Endothelial cell of umbilical vein (primary cell): ENCODE results near the gene DNAJC18. TPM values are rescaled to one million over a fixed set of nuclear protein-coding genes. Genes with fewer than 3 reads are reported as not detected.

Experiments used
- BruUV-seq: library from RNA; stranded (reverse); fragments of 400-500 nt; replicated peaks from 2 replicates; lab custom pipeline; 2021; lab: Mats Ljungman, UMichigan
- CTCF ChIA-PET: fragments of 300-600, 350-600 bp; sonication (Branson Sonifier 250); formaldehyde crosslinking; loops from one replicate; lab custom pipeline; 2021; ENCODE audit warnings: antibody characterized with exemption, inconsistent platforms; lab: Charles Lee
- POLR2A ChIA-PET: fragments of 300-600, 350-600 bp; sonication (Branson Sonifier 250); formaldehyde crosslinking; loops from one replicate; lab custom pipeline; 2021; ENCODE audit warnings: antibody characterized with exemption, inconsistent platforms; lab: Charles Lee
- DNase-seq: peaks from one replicate; pipeline ENCODE4 v3.0.0-alpha.2; 2011; ENCODE audit warnings: low read depth, low spot score
- FAIRE-seq: peaks from 2 replicates; lab custom pipeline; 2011; peaks lifted over from hg19 to GRCh38; lab: Jason Lieb, UNC
- H2AFZ ChIP-seq: 2 replicates; pipeline ENCODE4 v1.6.0; 2012; ENCODE audit warnings: low read depth, low read length, control low read depth, inconsistent platforms
- H3K27ac ChIP-seq: 2 replicates; pipeline ENCODE4 v1.5.1; 2011; ENCODE audit warnings: low read depth, mild to moderate bottlenecking, control low read depth, low read length, moderate library complexity; ENCODE audit not compliant: insufficient read depth
- H3K27me3 ChIP-seq, 2 experiments: 2 replicates each; pipeline versions ENCODE4 v1.6.0 to v1.6.1; 2011; ENCODE audit warnings: low read length in 2 of 2, mixed read lengths in 1 of 2; ENCODE audit not compliant: control insufficient read depth in 2 of 2, insufficient read depth in 2 of 2
- H3K36me3 ChIP-seq, 2 experiments: 2 replicates in 1 of 2; 3 replicates in 1 of 2; pipeline ENCODE4 v1.5.1; 2011; ENCODE audit warnings: low read length in 2 of 2, mild to moderate bottlenecking in 1 of 2, moderate library complexity in 1 of 2; ENCODE audit not compliant: control insufficient read depth in 2 of 2, insufficient read depth in 2 of 2; ENCODE audit errors: extremely low read depth in 1 of 2
- H3K4me1 ChIP-seq: 3 replicates; pipeline ENCODE4 v1.5.1; 2011; ENCODE audit warnings: mild to moderate bottlenecking, low read length; ENCODE audit not compliant: control insufficient read depth, insufficient read depth; ENCODE audit errors: extremely low read depth
- H3K4me2 ChIP-seq: 2 replicates; pipeline ENCODE4 v1.6.1; 2011; ENCODE audit warnings: low read length, control low read depth, mixed read lengths; ENCODE audit not compliant: insufficient read depth
- H3K4me3 ChIP-seq, 3 experiments: fragments of 200-600 bp in 1 of 3; sonication (generic), shearing (Covaris generic) in 1 of 3; replicated peaks in 1 of 3; 2 replicates each; pipeline ENCODE4 v1.5.1; 2011 to 2016; ENCODE audit warnings: control low read depth in 3 of 3, low read length in 3 of 3, mild to moderate bottlenecking in 2 of 3, inconsistent platforms in 1 of 3, low read depth in 1 of 3, moderate library complexity in 1 of 3; ENCODE audit not compliant: insufficient read depth in 1 of 3
- H3K79me2 ChIP-seq: 2 replicates; pipeline ENCODE4 v1.6.0; 2012; ENCODE audit warnings: low read length, inconsistent platforms; ENCODE audit not compliant: control insufficient read depth, insufficient read depth
- H3K9ac ChIP-seq: replicated peaks from 2 replicates; pipeline ENCODE3; 2011; ENCODE audit warnings: low read length, control low read depth; ENCODE audit not compliant: insufficient read depth; ENCODE audit errors: extremely low read depth
- H3K9me1 ChIP-seq: replicated peaks from 3 replicates; pipeline ENCODE4 v1.6.0; 2011; ENCODE audit warnings: mild to moderate bottlenecking, low read length; ENCODE audit not compliant: control insufficient read depth, insufficient read depth; ENCODE audit errors: extremely low read depth
- H3K9me3 ChIP-seq: replicated peaks from 2 replicates; pipeline ENCODE4 v1.5.1; 2012; ENCODE audit warnings: low read length, inconsistent platforms; ENCODE audit not compliant: control insufficient read depth, insufficient read depth
- H4K20me1 ChIP-seq: replicated peaks from 2 replicates; pipeline ENCODE3; 2011; ENCODE audit warnings: mild to moderate bottlenecking, low read length; ENCODE audit not compliant: control insufficient read depth, insufficient read depth; ENCODE audit errors: extremely low read depth
- EZH2 ChIP-seq: IDR thresholded peaks from 2 replicates; pipeline ENCODE4 v1.6.1; 2012; ENCODE audit warnings: borderline replicate concordance, low read depth, mild to moderate bottlenecking, moderate library complexity, low read length, inconsistent platforms; ENCODE audit not compliant: severe bottlenecking
- FOS ChIP-seq: IDR thresholded peaks from 2 replicates; pipeline ENCODE4 v1.6.1; 2011; ENCODE audit warnings: mild to moderate bottlenecking, low read length, moderate library complexity, borderline replicate concordance; ENCODE audit not compliant: insufficient read depth
- JUN ChIP-seq: IDR thresholded peaks from 2 replicates; pipeline ENCODE4 v1.6.1; 2011; ENCODE audit warnings: borderline replicate concordance, low read depth; ENCODE audit not compliant: insufficient read length, insufficient read depth
- MYC ChIP-seq: IDR thresholded peaks from one replicate; pipeline ENCODE4 v1.6.1; 2011; ENCODE audit warnings: mild to moderate bottlenecking, low read depth, low read length
- POLR2A ChIP-seq: IDR thresholded peaks from 2 replicates; pipeline ENCODE4 v1.6.1; 2012; ENCODE audit warnings: low read depth, mild to moderate bottlenecking, control low read depth, low read length
- POLR2AphosphoS5 ChIP-seq: IDR thresholded peaks from 2 replicates; pipeline ENCODE4 v1.6.1; 2012; ENCODE audit warnings: low read depth, mild to moderate bottlenecking, control low read depth, low read length, moderate library complexity; ENCODE audit not compliant: insufficient read depth
- dilution Hi-C: fragments of 300-500 bp; cut with MboI; formaldehyde crosslinking; loops from one replicate; pipeline ENCODE4 v1.15.0; 2019; ENCODE audit warnings: low sequenced_read_pairs; ENCODE audit not compliant: extremely low pct_ligation_motif_present
- intact Hi-C: fragments of 100-400 bp; cut with micrococcal nuclease; formaldehyde crosslinking; loops from one replicate; pipeline ENCODE4 v1.10.0; 2022
- polyA plus RNA-seq, 4 experiments: library from polyadenylated mRNA; depleted of rRNA in 3 of 4; stranded (reverse) in 3 of 4; unstranded in 1 of 4; fragments of >200 nt; gene quantifications; 2 replicates each; pipeline versions ENCODE4 v1.2.1 to v1.2.3, GENCODE V29; 2011 to 2012; ENCODE audit warnings: missing spikeins in 1 of 4
- total RNA-seq: library from RNA; stranded (reverse); gene quantifications from 2 replicates; pipeline ENCODE4 v1.2.3, GENCODE V29; 2021
- TF ChIP-seq, protein P1 (sequence below), 2 donors: IDR thresholded peaks; 1 replicate in 1 of 2; 2 replicates in 1 of 2; pipeline ENCODE4 v1.5.1; 2011; ENCODE audit warnings: low read length in 2 of 2, mild to moderate bottlenecking in 2 of 2, moderate library complexity in 2 of 2, control low read depth in 1 of 2, inconsistent platforms in 1 of 2, low read depth in 1 of 2; ENCODE audit not compliant: insufficient read depth in 1 of 2; ENCODE audit errors: extremely low read depth in 1 of 2
- TF ChIP-seq, protein P2 (sequence below): IDR thresholded peaks from 2 replicates; pipeline ENCODE4 v1.6.1; 2011; ENCODE audit not compliant: insufficient read depth, insufficient read length

DNAJC18 gene
- total and polyA plus RNA-seq, 2 donors (not counting 3 experiments of a cell fraction or from before 2014, with no cell fraction given) = 23.2 to 52.6 TPM

DNA sequence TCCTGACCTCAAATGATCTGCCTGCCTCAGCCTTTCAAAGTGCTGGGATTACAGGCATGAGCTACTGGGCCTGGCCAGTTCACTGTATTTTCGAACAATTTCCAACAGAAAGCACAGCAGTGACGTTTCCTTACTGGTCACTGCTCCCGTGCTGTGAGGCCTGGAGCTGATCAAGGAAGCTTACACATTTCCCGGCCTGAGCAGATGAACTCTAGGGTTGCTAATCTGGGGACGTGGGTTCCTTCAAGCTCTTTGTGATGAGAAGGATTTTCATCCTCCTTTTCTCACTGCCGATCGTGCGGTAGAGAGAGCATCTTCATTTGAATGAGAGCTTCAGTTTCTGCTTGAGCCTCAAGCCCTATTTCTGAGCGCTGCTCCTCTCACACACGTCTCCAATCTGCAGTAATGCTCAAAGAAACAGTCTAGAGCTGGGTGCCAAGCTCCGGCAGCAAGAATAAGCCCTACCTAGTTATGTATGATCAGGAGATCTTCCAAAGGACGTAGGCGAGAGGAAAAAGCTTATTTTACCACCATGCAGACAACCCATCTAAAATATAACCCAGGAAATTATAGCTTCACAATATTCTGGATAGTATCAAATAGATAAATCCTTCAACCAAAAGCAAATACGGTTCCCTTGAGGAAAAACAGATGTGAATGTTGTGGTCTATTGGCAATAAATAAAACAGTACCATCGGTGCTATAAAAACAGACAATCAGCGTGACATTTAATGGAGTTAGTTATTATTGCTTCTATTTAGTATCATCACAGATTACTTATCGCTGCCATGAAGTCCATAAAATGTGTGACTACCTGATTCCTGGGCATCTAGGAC lies 28.1 kb downstream of the DNAJC18 start:
- no peaks in the 10 kb centered on the region for H4K20me1 ChIP-seq
- no peak overlapping the region for H3K4me3 ChIP-seq
- POLR2A ChIA-PET = interaction anchor here (0.5 kb wide), 1 partner anchor 110 kb away, joined by 3 read pairs; no protein-coding TSS in a partner anchor
- no peak overlapping the region for H3K4me2 ChIP-seq
- DNase-seq = no peak
- no peaks in the 10 kb centered on the region for H3K4me1 ChIP-seq
- H3K9ac ChIP-seq = no peak overlapping the region
- intact Hi-C loops (no loop called here), dilution Hi-C loops (loop anchor here (10.0 kb wide), 1 partner anchor 114 kb away; no protein-coding TSS in a partner anchor)
- no TSS peak for BruUV-seq
- H3K36me3 ChIP-seq = peaks cover 2 to 7% of the 10 kb centered on the region in 2 experiments
- no peaks in the 10 kb centered on the region for H3K9me1 ChIP-seq
- no peaks in the 10 kb centered on the region for H3K9me3 ChIP-seq
- CTCF ChIA-PET = interaction anchor here (0.8 to 2.4 kb wide), 4 partner anchors 9 to 102 kb away, joined by 3 to 7 read pairs (median 5); no protein-coding TSS in a partner anchor
- H2AFZ ChIP-seq = no peak overlapping the region
- TF ChIP-seq, protein P1, sequence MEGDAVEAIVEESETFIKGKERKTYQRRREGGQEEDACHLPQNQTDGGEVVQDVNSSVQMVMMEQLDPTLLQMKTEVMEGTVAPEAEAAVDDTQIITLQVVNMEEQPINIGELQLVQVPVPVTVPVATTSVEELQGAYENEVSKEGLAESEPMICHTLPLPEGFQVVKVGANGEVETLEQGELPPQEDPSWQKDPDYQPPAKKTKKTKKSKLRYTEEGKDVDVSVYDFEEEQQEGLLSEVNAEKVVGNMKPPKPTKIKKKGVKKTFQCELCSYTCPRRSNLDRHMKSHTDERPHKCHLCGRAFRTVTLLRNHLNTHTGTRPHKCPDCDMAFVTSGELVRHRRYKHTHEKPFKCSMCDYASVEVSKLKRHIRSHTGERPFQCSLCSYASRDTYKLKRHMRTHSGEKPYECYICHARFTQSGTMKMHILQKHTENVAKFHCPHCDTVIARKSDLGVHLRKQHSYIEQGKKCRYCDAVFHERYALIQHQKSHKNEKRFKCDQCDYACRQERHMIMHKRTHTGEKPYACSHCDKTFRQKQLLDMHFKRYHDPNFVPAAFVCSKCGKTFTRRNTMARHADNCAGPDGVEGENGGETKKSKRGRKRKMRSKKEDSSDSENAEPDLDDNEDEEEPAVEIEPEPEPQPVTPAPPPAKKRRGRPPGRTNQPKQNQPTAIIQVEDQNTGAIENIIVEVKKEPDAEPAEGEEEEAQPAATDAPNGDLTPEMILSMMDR (IDR thresholded peaks at IDR 0.05; ENCODE audit: extremely low read depth in 1 of 2, insufficient read depth in 1 of 2, low read depth in 1 of 2, low read length in 2 of 2) = no peak
- TF ChIP-seq, protein P2, sequence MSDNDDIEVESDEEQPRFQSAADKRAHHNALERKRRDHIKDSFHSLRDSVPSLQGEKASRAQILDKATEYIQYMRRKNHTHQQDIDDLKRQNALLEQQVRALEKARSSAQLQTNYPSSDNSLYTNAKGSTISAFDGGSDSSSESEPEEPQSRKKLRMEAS = no peak
- TF ChIP-seq MYC (no peak), EZH2 (no peak), JUN (no peak), FOS (no peak), POLR2AphosphoS5 (no peak), POLR2A (no peak)
- no peaks in the 10 kb centered on the region for H3K27me3 ChIP-seq
- no peak for FAIRE-seq
- no peaks in the 10 kb centered on the region for H3K79me2 ChIP-seq
- no peak overlapping the region for H3K27ac ChIP-seq
